A673 (cell line): Measurements from ENCODE around the gene SLC5A2.

Source experiments
- EZH2 ChIP-seq: fragments of 200-600 bp; sonication (generic); IDR thresholded peaks from 2 replicates; pipeline ENCODE4 v1.6.1; 2017; ENCODE audit warnings: borderline replicate concordance, low read depth, mild to moderate bottlenecking, mixed read lengths, antibody characterized with exemption, low read length; ENCODE audit not compliant: poor library complexity, severe bottlenecking
- TF ChIP-seq, protein P1 (sequence below): fragments of 300-800, 200-600 bp; sonication (generic); conservative IDR thresholded peaks from 2 replicates; pipeline ENCODE4 v1.5.1; 2017; ENCODE audit warnings: low read depth, mild to moderate bottlenecking, antibody characterized with exemption, low read length, moderate library complexity, mixed read lengths

DNA sequence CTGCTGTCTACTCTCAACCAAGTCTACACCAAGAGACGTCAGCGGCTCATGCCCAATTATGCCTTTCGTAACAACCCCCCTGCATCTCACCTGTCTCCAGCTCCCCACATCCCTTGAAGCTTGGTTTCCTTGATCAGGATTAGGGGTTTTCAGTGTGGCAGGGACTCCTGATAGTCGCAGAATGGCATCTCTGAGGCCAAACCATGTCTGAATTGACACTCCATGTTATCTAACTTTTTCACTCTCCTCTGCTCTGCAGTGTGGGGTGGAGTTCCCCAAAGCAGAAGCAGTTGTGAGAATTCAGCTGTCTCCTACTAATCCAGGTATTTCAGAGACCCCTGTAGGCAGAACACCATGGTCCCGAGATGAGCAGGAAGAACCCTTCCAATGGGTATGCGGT, 39.1 kb downstream of the SLC5A2 start:
- TF ChIP-seq, protein P1, sequence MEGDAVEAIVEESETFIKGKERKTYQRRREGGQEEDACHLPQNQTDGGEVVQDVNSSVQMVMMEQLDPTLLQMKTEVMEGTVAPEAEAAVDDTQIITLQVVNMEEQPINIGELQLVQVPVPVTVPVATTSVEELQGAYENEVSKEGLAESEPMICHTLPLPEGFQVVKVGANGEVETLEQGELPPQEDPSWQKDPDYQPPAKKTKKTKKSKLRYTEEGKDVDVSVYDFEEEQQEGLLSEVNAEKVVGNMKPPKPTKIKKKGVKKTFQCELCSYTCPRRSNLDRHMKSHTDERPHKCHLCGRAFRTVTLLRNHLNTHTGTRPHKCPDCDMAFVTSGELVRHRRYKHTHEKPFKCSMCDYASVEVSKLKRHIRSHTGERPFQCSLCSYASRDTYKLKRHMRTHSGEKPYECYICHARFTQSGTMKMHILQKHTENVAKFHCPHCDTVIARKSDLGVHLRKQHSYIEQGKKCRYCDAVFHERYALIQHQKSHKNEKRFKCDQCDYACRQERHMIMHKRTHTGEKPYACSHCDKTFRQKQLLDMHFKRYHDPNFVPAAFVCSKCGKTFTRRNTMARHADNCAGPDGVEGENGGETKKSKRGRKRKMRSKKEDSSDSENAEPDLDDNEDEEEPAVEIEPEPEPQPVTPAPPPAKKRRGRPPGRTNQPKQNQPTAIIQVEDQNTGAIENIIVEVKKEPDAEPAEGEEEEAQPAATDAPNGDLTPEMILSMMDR = no peak
- no peak for TF ChIP-seq EZH2
